AG10803 (cell line): Measurements from ENCODE around the gene TMEM125.

ENCODE experiments used
- DNase-seq: peaks from one replicate; pipeline ENCODE4 v3.0.0; 2010; ENCODE audit warnings: low read depth
- H3K4me3 ChIP-seq: 2 replicates; pipeline ENCODE4 v1.5.1; 2011; ENCODE audit warnings: mild to moderate bottlenecking, low read length, control low read depth
- CTCF ChIP-seq: conservative IDR thresholded peaks from 2 replicates; pipeline ENCODE4 v1.5.1; 2011; ENCODE audit warnings: mild to moderate bottlenecking, low read length, control low read depth, inconsistent platforms

TMEM125 gene

DNA sequence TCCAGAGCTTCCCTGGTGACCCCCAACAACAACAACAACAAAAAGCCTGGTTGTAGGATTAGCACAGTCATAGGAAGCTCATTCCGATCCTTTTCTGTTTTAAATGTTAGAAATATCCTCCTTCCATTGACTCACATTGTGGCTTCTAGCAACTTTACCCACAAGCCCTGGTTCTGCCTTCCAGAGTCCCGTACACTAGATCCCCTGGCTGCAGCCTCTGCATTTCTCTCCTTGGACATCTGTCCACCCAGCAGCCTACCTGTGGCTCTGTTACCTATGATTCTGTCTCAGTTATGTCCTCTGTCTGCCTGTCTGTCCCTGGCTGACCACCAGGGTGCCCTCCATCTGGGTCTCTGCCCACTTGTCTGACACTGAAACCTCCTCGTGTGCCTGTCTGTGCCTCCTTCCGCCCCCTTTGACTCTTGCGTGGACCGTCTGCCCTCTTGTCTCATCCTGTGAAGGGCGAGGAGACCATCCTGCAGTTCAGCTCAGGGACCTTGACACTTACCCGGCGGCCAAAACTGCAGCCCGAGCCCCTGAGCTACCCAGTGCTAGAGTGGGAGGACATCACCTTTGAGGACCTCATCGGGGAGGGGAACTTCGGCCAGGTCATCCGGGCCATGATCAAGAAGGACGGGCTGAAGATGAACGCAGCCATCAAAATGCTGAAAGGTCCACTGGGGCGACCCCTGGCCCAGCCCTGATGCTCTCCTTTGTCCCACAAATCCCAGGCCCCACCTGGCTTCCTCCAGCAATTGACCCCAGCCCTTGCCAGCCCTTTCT, 47.1 kb downstream of the TMEM125 start:
- H3K4me3 ChIP-seq, result no peak overlapping the region
- TF ChIP-seq CTCF, result peak; percentile 19
- DNase-seq, result no peak

DNA sequence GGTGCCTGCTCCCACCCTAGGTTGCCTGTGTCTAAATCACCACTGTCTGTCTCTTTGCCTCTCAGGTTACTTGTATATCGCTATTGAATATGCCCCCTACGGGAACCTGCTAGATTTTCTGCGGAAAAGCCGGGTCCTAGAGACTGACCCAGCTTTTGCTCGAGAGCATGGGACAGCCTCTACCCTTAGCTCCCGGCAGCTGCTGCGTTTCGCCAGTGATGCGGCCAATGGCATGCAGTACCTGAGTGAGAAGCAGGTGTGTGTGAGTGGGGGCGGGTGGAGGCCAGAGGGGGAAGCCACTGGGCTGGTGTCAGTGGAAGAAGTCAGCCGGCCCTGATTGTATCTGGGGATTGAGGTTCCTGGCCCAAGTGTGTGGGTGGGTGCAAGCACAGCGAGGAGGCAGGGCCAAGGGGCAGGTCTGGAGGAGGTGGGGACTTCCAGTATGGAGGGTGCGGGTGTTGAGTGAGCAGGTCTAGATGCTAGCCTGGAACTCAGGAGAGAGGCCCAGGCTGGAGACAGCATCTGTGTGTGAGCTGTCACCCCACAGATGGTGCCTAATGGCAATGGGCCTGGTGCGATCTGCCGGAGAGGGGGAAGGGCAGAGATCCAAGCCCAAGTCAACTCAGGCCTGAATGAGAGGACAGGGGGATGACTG, 48.2 kb downstream of the TMEM125 start:
- no peak for TF ChIP-seq CTCF
- H3K4me3 ChIP-seq, result no peak overlapping the region
- peak; percentile 27 for DNase-seq

GRCh38 chr1:43318831-43319230, 49.0 kb downstream of the TMEM125 start:
- no peak for DNase-seq
- no peak overlapping the region for H3K4me3 ChIP-seq
- TF ChIP-seq CTCF, result no peak

- H3K4me3 ChIP-seq, result no peak overlapping the region
- no peak for TF ChIP-seq CTCF
- DNase-seq, result no peak
These were observed 49.5 kb downstream of the TMEM125 start for GRCh38 chr1:43319288-43319687.

DNA sequence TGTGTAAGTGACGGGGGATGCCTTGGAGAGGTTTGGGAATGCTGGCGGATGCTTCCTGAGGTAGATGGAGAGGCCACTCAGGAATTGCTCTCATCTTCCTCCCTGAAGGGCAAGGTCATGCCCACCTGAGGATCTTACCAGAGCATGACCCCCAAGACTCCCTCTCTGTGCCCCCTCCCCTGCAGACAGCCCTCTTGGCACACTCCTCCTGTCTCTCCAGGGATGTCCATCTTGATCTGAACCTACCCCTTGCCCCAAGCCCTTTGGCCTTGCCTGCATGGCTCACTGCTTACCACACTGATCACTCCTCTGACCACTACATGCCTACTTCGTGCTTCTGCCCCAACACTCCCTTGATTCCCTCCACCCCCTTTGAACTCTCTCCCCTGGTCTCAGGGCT, 50.0 kb downstream of the TMEM125 start:
- TF ChIP-seq CTCF, result no peak
- no peak for DNase-seq
- no peak overlapping the region for H3K4me3 ChIP-seq

GRCh38 chr1:43321331-43321891, 51.6 kb downstream of the TMEM125 start:
- no peak for TF ChIP-seq CTCF
- DNase-seq, result no peak
- no peak overlapping the region for H3K4me3 ChIP-seq

DNA sequence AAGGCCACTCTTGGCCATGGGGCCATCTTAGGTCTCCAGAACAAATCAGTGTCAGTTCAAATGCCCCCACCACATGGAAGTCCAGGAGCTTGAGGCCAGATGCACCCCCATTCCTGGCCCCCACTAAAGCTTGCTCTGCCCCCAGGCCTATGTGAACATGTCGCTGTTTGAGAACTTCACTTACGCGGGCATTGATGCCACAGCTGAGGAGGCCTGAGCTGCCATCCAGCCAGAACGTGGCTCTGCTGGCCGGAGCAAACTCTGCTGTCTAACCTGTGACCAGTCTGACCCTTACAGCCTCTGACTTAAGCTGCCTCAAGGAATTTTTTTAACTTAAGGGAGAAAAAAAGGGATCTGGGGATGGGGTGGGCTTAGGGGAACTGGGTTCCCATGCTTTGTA, 52.7 kb downstream of the TMEM125 start:
- no peak for DNase-seq
- TF ChIP-seq CTCF, result no peak
- H3K4me3 ChIP-seq, result no peak overlapping the region
